WI38 (cell line): ENCODE results near the gene TCF12.

Source experiments
- H3K4me3 ChIP-seq: 2 replicates; pipeline ENCODE4 v1.5.1; 2011; ENCODE audit warnings: low read depth, mild to moderate bottlenecking, control low read depth, low read length
- TF ChIP-seq, protein P1 (sequence below): IDR thresholded peaks from 2 replicates; pipeline ENCODE4 v1.5.1; 2012; ENCODE audit warnings: low read depth, mild to moderate bottlenecking, control low read depth, low read length

Gene TCF12

GRCh38 chr15:57287123-57287521, 368.7 kb downstream of the TCF12 start:
- no peak overlapping the region for H3K4me3 ChIP-seq
- TF ChIP-seq, protein P1, sequence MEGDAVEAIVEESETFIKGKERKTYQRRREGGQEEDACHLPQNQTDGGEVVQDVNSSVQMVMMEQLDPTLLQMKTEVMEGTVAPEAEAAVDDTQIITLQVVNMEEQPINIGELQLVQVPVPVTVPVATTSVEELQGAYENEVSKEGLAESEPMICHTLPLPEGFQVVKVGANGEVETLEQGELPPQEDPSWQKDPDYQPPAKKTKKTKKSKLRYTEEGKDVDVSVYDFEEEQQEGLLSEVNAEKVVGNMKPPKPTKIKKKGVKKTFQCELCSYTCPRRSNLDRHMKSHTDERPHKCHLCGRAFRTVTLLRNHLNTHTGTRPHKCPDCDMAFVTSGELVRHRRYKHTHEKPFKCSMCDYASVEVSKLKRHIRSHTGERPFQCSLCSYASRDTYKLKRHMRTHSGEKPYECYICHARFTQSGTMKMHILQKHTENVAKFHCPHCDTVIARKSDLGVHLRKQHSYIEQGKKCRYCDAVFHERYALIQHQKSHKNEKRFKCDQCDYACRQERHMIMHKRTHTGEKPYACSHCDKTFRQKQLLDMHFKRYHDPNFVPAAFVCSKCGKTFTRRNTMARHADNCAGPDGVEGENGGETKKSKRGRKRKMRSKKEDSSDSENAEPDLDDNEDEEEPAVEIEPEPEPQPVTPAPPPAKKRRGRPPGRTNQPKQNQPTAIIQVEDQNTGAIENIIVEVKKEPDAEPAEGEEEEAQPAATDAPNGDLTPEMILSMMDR, result no peak

DNA sequence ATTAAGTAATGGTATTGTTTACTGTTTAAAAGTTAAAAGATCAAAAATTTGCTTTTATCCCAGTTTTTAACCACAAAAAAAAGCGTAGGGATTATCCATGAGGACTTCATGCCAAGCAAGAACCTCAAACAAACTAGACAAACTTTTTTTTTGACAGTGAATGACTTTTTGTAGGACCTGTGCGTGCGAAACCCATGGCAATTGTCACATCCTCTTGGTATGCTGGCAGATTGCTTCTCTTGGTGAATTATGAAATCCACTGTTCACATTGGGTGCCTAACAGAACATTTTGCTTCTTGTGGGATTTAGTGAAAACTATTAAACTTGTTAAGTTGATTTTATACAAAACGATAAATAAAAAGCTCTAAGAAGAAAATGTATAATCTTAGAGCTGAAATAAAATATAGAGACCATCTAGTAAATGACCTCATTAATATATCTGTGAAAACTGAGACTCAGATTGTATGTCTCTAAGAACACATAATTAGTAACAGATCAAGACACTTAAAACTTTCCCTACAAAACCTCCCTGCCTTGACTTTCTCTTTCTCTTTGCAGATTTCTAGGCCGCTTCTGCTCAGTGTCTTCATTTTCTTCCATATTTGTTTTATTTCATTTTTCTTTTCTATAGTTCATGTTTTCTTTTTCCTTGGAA, 370.6 kb downstream of the TCF12 start:
- H3K4me3 ChIP-seq, result no peak overlapping the region
- TF ChIP-seq, protein P1, result no peak

GRCh38 chr15:57290187-57290586, 371.7 kb downstream of the TCF12 start:
- TF ChIP-seq, protein P1, result no peak

GRCh38 chr15:57290826-57291225, 372.4 kb downstream of the TCF12 start:
- TF ChIP-seq, protein P1, result no peak
- no peak overlapping the region for H3K4me3 ChIP-seq

More at GRCh38 chr15:57290187-57290586, 371.7 kb downstream of the TCF12 start:
- no peak overlapping the region for H3K4me3 ChIP-seq

DNA sequence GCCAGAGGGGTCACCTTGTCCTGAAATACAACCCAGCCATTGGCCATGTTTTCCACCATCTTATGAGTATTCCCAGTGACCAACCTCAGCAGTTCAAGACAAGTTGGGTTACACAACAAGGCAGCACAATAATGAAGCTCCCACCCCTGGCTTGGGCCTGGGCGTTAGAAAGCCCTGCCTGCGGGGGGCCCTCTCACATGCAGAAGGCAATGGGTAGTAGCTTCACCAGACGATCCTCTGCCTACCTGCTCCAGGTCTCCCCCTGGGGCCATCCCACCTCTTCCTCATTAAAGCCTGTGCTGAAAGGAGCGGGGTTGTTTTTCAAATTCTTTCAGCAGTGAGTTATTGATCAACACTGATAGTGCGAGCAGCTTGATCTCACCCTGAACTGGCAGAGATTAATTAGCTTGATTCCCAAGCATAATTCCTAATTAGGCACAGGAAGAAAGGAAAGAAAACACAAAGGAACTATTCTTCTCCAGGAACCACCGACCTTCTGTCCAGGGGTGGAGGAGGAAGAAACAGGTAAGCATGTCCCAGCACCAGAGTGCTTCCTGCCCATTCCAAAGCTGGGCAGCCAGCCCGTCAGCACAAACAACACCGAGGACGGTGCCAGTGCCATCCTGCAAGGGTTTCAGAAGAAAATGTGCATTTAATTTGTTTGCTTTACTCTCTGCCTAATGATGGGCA, 378.2 kb downstream of the TCF12 start:
- TF ChIP-seq, protein P1, result no peak
- H3K4me3 ChIP-seq, result no peak overlapping the region

DNA sequence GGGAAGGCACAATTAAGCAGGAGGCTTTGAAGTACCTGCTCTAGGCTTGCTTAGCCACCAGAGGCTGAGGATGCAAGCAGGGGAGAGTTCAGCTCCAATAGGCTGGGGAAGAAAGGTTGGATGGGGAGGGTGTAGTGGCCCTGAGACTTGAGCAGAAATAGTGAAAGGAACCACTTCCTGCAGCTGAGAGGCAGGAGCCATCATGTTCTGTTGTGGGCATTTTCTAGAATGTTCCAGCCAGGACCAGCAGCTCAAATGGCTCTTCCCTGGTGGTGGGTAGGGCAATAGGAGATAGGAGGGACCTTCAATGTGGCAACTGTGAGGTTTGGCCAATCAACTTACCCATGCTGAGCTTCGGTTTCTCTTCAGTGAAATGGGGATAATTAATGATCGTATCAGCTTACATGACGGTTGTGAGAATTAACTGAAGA, 378.7 kb downstream of the TCF12 start:
- TF ChIP-seq, protein P1, result no peak
- no peak overlapping the region for H3K4me3 ChIP-seq

DNA sequence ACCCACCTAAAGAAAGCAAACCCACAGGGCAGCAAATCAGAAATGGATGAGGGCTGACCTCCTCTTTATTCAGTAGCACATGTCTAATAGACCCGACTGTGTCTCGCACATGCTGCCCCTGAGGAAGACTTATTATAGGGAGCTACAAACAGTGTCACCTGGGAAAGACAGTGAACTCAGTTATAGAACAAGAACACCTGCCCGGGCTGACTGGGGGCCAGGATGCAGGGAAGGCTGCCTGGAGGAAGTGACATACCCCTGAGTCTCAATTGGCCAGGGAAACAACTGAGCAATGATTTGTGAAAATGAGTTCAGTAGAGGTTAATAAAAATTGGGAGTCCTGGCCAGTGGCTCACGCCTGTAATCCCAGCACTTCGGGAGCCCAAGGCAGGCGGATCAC, 379.2 kb downstream of the TCF12 start:
- H3K4me3 ChIP-seq, result no peak overlapping the region
- TF ChIP-seq, protein P1, result no peak
